Osteoblast (primary cell): ENCODE data around the gene PITX3. TPM values are rescaled to one million over a fixed set of nuclear protein-coding genes. Genes with fewer than 3 reads are reported as not detected.
"Not testable (repeated sequence)": the region's sequence is repeated elsewhere in the genome, so short reads cannot be mapped to it uniquely, and the experiment has no call there.

Experiments used
- DNase-seq: peaks from one replicate; pipeline ENCODE4 v3.0.0; 2011; ENCODE audit warnings: low spot score, mixed read lengths; ENCODE audit not compliant: insufficient read length; ENCODE audit errors: missing footprints
- H2AFZ ChIP-seq: 2 replicates; pipeline ENCODE4 v1.6.0; 2011; ENCODE audit warnings: mild to moderate bottlenecking, low read length
- H3K27ac ChIP-seq: 2 replicates; pipeline ENCODE4 v1.5.1; 2011; ENCODE audit warnings: mild to moderate bottlenecking, low read depth, low read length, moderate library complexity
- H3K27me3 ChIP-seq: 2 replicates; pipeline ENCODE4 v1.6.0; 2012; ENCODE audit warnings: mild to moderate bottlenecking, control low read depth, inconsistent platforms, low read length, moderate library complexity; ENCODE audit not compliant: insufficient read depth
- H3K36me3 ChIP-seq: 2 replicates; pipeline ENCODE4 v1.5.1; 2011; ENCODE audit warnings: mild to moderate bottlenecking, low read length, control low read depth, moderate library complexity; ENCODE audit not compliant: insufficient read depth
- H3K4me1 ChIP-seq: 2 replicates; pipeline ENCODE4 v1.5.1; 2011; ENCODE audit warnings: mild to moderate bottlenecking, low read length, control low read depth, moderate library complexity; ENCODE audit not compliant: insufficient read depth
- H3K4me2 ChIP-seq: 2 replicates; pipeline ENCODE4 v1.6.0; 2011; ENCODE audit warnings: mild to moderate bottlenecking, low read length; ENCODE audit not compliant: insufficient read depth
- H3K4me3 ChIP-seq: fragments of 200-600 bp; sonication (generic); 3 replicates; pipeline ENCODE4 v1.5.1; 2012; ENCODE audit warnings: mild to moderate bottlenecking, low read length, inconsistent platforms; ENCODE audit not compliant: insufficient read depth
- H3K79me2 ChIP-seq: 2 replicates; pipeline ENCODE4 v1.6.0; 2012; ENCODE audit warnings: mild to moderate bottlenecking, low read length, control low read depth, inconsistent platforms; ENCODE audit not compliant: insufficient read depth
- H3K9me3 ChIP-seq: 2 replicates; pipeline ENCODE4 v1.5.1; 2011; ENCODE audit warnings: low read depth, low read length, control low read depth
- H4K20me1 ChIP-seq: 2 replicates; pipeline ENCODE4 v1.6.0; 2012; ENCODE audit warnings: mild to moderate bottlenecking, low read length, control low read depth; ENCODE audit not compliant: insufficient read depth
- CTCF ChIP-seq: IDR thresholded peaks from 2 replicates; pipeline ENCODE4 v1.5.1; 2011; ENCODE audit warnings: mild to moderate bottlenecking, low read depth, low read length, moderate library complexity; ENCODE audit errors: extremely low read depth
- total RNA-seq: library from RNA; depleted of rRNA; stranded (reverse); fragments of >200 nt; gene quantifications from 2 replicates; pipeline ENCODE4 v1.2.3, GENCODE V29; 2012

Gene PITX3
- total RNA-seq, 1 donor = under 0.01 TPM

- no peak for DNase-seq
- Histone ChIP-seq H4K20me1 (no peaks in the 10 kb centered on the region), H3K9me3 (peaks cover 1% of the 10 kb centered on the region), H3K36me3 (no peaks in the 10 kb centered on the region), H3K27me3 (peaks cover under 1% of the 10 kb centered on the region), H3K27ac (no peak overlapping the region), H2AFZ (no peak overlapping the region), H3K4me3 (no peak overlapping the region), H3K4me2 (no peak overlapping the region), H3K4me1 (no peaks in the 10 kb centered on the region), H3K79me2 (no peaks in the 10 kb centered on the region)
- TF ChIP-seq CTCF = no peak
These were observed 44.4 kb downstream of the PITX3 start for GRCh38 chr10:102196893-102197292.

- no peak overlapping the region for H3K4me2 ChIP-seq
- H3K27ac ChIP-seq = no peak overlapping the region
- H3K79me2 ChIP-seq = no peaks in the 10 kb centered on the region
- H3K27me3 ChIP-seq = no peaks in the 10 kb centered on the region
- H3K36me3 ChIP-seq = no peaks in the 10 kb centered on the region
- H3K4me3 ChIP-seq = no peak overlapping the region
- H3K4me1 ChIP-seq = no peaks in the 10 kb centered on the region
- DNase-seq = no peak
- H4K20me1 ChIP-seq = no peaks in the 10 kb centered on the region
- no peak for TF ChIP-seq CTCF
- H3K9me3 ChIP-seq = peaks cover 3% of the 10 kb centered on the region
- no peak overlapping the region for H2AFZ ChIP-seq
These were observed 45.9 kb downstream of the PITX3 start for GRCh38 chr10:102195296-102195870.

DNA sequence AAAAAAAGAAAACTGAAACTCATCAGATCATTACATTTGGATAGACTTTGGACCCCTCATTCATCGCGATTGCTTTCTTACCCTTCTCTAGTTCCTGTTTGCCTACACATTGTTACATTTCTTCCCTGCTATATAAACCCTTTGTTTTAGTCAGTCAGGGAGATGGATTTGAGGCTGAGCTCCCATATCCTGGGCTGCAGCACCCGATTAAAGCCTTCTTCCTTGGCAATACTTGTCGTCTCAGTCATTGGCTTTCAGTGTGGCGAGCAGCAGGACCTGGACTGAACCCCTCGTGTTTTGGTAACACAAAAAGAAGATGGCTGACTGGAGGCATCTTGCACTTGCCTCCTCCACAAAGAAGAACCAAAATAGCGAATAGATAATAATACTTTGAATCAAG lies 49.4 kb downstream of the PITX3 start:
- H3K9me3 ChIP-seq = peaks cover 3% of the 10 kb centered on the region

DNA sequence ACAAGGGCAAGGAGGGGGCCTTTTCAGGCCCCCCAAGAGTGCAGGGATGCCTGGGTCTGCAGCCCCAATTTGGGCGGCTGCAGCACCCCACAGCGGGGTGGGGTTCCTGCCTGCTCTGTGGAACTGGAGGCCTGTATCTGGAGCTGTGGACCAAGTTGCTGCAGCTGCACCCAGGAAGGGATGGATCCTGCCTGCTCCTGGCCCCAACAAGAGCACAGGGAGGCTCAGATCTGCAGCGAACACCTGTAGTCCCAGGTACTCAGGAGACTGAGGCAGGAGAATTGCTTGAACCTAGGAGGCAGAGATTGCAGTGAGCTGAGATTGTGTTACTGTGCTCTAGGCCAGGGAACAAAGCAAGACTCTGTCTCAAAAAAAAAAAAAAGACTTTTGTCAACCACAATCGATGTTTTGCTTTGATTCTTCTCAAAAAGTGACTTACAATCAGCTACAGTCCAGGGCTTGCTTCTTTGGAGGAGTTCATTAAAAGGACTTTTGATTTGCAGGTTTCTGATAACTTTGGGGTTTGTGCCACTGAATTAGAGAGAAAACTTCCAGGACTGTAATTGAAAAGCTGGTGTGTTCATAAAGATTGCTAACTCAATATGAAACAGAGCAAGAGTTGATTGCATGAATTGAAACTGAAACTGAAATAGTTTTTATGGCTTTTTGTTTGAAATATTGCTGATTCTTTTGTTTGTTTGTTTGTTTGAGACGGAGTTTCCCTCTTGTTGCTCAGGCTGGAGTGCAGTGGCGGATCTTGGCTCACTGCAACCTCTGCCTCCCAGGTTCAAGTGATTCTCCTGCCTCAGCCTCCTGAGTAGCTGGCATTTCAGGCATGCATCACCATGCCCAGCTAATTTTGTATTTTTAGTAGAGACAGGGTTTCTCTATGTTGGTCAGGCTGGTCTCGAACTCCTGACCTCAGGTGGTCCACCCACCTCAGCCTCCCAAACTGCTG lies 52.1 kb downstream of the PITX3 start:
- not testable (repeated sequence) for H3K4me1 ChIP-seq, H3K27me3 ChIP-seq, DNase-seq, H3K27ac ChIP-seq, H3K4me3 ChIP-seq, H3K9me3 ChIP-seq, H4K20me1 ChIP-seq, H3K79me2 ChIP-seq, H3K36me3 ChIP-seq
- Histone ChIP-seq H2AFZ (peak overlapping the region; percentile 65), H3K4me2 (peak overlapping the region; percentile 48)

More for the DNA sequence above, 49.4 kb downstream of the PITX3 start:
- H3K4me1 ChIP-seq = no peaks in the 10 kb centered on the region
- no peak for DNase-seq
- no peak overlapping the region for H3K27ac ChIP-seq
- no peak for TF ChIP-seq CTCF
- no peak overlapping the region for H3K4me2 ChIP-seq
- H4K20me1 ChIP-seq = no peaks in the 10 kb centered on the region
- no peaks in the 10 kb centered on the region for H3K27me3 ChIP-seq
- H3K79me2 ChIP-seq = no peaks in the 10 kb centered on the region
- H2AFZ ChIP-seq = no peak overlapping the region
- no peak overlapping the region for H3K4me3 ChIP-seq
- no peaks in the 10 kb centered on the region for H3K36me3 ChIP-seq
